HEK293 (cell line): ENCODE measurements around the gene SUFU.
A peak's percentile ranks its signal among the peaks of the same experiment; 100 is the strongest.

Experiments
- EGR2 ChIP-seq: fragments of 450-650 bp; formaldehyde crosslinking; IDR thresholded peaks from 2 replicates; pipeline ENCODE4 v1.5.1; 2016; ENCODE audit warnings: low read depth, missing biosample characterization, missing genetic modification characterization
- FEZF1 ChIP-seq: fragments of 450-650 bp; formaldehyde crosslinking; IDR thresholded peaks from 2 replicates; pipeline ENCODE4 v1.5.1; 2016; ENCODE audit warnings: missing biosample characterization, missing genetic modification characterization
- HOXD13 ChIP-seq: sonication (generic); formaldehyde crosslinking; IDR thresholded peaks from 2 replicates; pipeline ENCODE4 v1.8.0; 2022; ENCODE audit warnings: missing genetic modification reagents, borderline replicate concordance
- PRDM1 ChIP-seq: fragments of 450-650 bp; formaldehyde crosslinking; IDR thresholded peaks from 2 replicates; pipeline ENCODE4; 2016; ENCODE audit warnings: missing biosample characterization, missing genetic modification characterization
- ZFP37 ChIP-seq: fragments of 450-650 bp; formaldehyde crosslinking; IDR thresholded peaks from 2 replicates; pipeline ENCODE4 v1.5.1; 2016; ENCODE audit warnings: missing biosample characterization, missing genetic modification characterization
- ZNF112 ChIP-seq: fragments of 450-650 bp; formaldehyde crosslinking; IDR thresholded peaks from 2 replicates; pipeline ENCODE4 v1.5.0; 2017; ENCODE audit warnings: missing biosample characterization, missing genetic modification characterization
- ZNF138 ChIP-seq: fragments of 450-650 bp; formaldehyde crosslinking; IDR thresholded peaks from 2 replicates; pipeline ENCODE4 v1.5.1; 2016; ENCODE audit warnings: missing biosample characterization, missing genetic modification characterization, borderline replicate concordance
- ZNF146 ChIP-seq: fragments of 450-650 bp; formaldehyde crosslinking; IDR thresholded peaks from 2 replicates; pipeline ENCODE4 v1.5.1; 2016; ENCODE audit warnings: missing biosample characterization, missing genetic modification characterization
- ZNF169 ChIP-seq: fragments of 450-650 bp; formaldehyde crosslinking; IDR thresholded peaks from 2 replicates; pipeline ENCODE4 v1.5.1; 2016; ENCODE audit warnings: missing biosample characterization, missing genetic modification characterization
- ZNF184 ChIP-seq: fragments of 450-650 bp; IDR thresholded peaks from 2 replicates; pipeline ENCODE4 v1.5.1; 2018; ENCODE audit warnings: missing biosample characterization, mild to moderate bottlenecking, missing genetic modification characterization
- ZNF214 ChIP-seq: fragments of 450-650 bp; formaldehyde crosslinking; IDR thresholded peaks from 2 replicates; pipeline ENCODE4 v1.5.1; 2017; ENCODE audit warnings: missing biosample characterization, mild to moderate bottlenecking, missing genetic modification characterization, borderline replicate concordance
- ZNF311 ChIP-seq: fragments of 450-650 bp; formaldehyde crosslinking; IDR thresholded peaks from 2 replicates; pipeline ENCODE4 v1.5.1; 2017; ENCODE audit warnings: missing biosample characterization, missing genetic modification characterization, borderline replicate concordance
- ZNF426 ChIP-seq: fragments of 450-650 bp; formaldehyde crosslinking; IDR thresholded peaks from 2 replicates; pipeline ENCODE4 v1.5.1; 2017; ENCODE audit warnings: missing biosample characterization, missing genetic modification characterization, mild to moderate bottlenecking, inconsistent platforms, moderate library complexity
- ZNF473 ChIP-seq: fragments of 450-650 bp; formaldehyde crosslinking; IDR thresholded peaks from 2 replicates; pipeline ENCODE4 v1.5.1; 2017; ENCODE audit warnings: missing biosample characterization, missing genetic modification characterization
- ZNF514 ChIP-seq: fragments of 450-650 bp; formaldehyde crosslinking; IDR thresholded peaks from 2 replicates; pipeline ENCODE4 v1.5.1; 2016; ENCODE audit warnings: missing biosample characterization, missing genetic modification characterization
- ZNF530 ChIP-seq: fragments of 450-650 bp; formaldehyde crosslinking; IDR thresholded peaks from 2 replicates; pipeline ENCODE4 v1.5.1; 2016; ENCODE audit warnings: low read depth, missing biosample characterization, missing genetic modification characterization
- ZNF544 ChIP-seq: fragments of 450-650 bp; formaldehyde crosslinking; IDR thresholded peaks from 2 replicates; pipeline ENCODE4 v1.5.0; 2017; ENCODE audit warnings: missing biosample characterization, missing genetic modification characterization
- ZNF624 ChIP-seq: fragments of 450-650 bp; formaldehyde crosslinking; IDR thresholded peaks from 2 replicates; pipeline ENCODE4 v1.5.1; 2017; ENCODE audit warnings: missing biosample characterization, missing genetic modification characterization
- ZNF654 ChIP-seq: fragments of 450-650 bp; formaldehyde crosslinking; IDR thresholded peaks from 2 replicates; pipeline ENCODE4 v1.5.1; 2016; ENCODE audit warnings: low read depth, missing biosample characterization, missing genetic modification characterization
- ZNF670 ChIP-seq: fragments of 450-650 bp; formaldehyde crosslinking; IDR thresholded peaks from 2 replicates; pipeline ENCODE4 v1.5.1; 2016; ENCODE audit warnings: missing biosample characterization, missing genetic modification characterization, low read depth
- ZNF701 ChIP-seq: fragments of 450-650 bp; formaldehyde crosslinking; IDR thresholded peaks from 2 replicates; pipeline ENCODE4 v1.5.1; 2016; ENCODE audit warnings: missing biosample characterization, missing genetic modification characterization
- ZSCAN16 ChIP-seq: fragments of 450-650 bp; formaldehyde crosslinking; IDR thresholded peaks from 2 replicates; pipeline ENCODE4 v1.5.1; 2016; ENCODE audit warnings: missing biosample characterization, missing genetic modification characterization
- ZSCAN30 ChIP-seq: fragments of 450-650 bp; IDR thresholded peaks from 2 replicates; pipeline ENCODE4 v1.5.1; 2018; ENCODE audit warnings: missing biosample characterization, mild to moderate bottlenecking, missing genetic modification characterization, moderate library complexity
- TF ChIP-seq, protein P1 (sequence below): fragments of 450-650 bp; formaldehyde crosslinking; IDR thresholded peaks from 2 replicates; pipeline ENCODE4 v1.5.1; 2016; ENCODE audit warnings: missing biosample characterization, missing genetic modification characterization, borderline replicate concordance
- TF ChIP-seq, protein P2 (sequence below): fragments of 450-650 bp; formaldehyde crosslinking; IDR thresholded peaks from 2 replicates; pipeline ENCODE4 v1.5.1; 2016; ENCODE audit warnings: missing biosample characterization, missing genetic modification characterization
- TF ChIP-seq, protein P3 (sequence below): fragments of 450-650 bp; formaldehyde crosslinking; IDR thresholded peaks from 2 replicates; pipeline ENCODE4 v1.5.1; 2016; ENCODE audit warnings: missing biosample characterization, missing genetic modification characterization
- TF ChIP-seq, protein P4 (sequence below): sonication (generic); formaldehyde crosslinking; IDR thresholded peaks from 2 replicates; pipeline ENCODE4 v1.8.1; 2022; ENCODE audit warnings: mild to moderate bottlenecking, moderate library complexity, missing genetic modification reagents
- TF ChIP-seq, protein P5 (sequence below): fragments of 450-650 bp; formaldehyde crosslinking; IDR thresholded peaks from 2 replicates; pipeline ENCODE4 v1.5.1; 2016; ENCODE audit warnings: missing biosample characterization, missing genetic modification characterization, low read depth
- TF ChIP-seq, protein P6 (sequence below): fragments of 450-650 bp; formaldehyde crosslinking; IDR thresholded peaks from 2 replicates; pipeline ENCODE4 v1.5.1; 2016; ENCODE audit warnings: missing biosample characterization, missing genetic modification characterization

Gene SUFU

DNA sequence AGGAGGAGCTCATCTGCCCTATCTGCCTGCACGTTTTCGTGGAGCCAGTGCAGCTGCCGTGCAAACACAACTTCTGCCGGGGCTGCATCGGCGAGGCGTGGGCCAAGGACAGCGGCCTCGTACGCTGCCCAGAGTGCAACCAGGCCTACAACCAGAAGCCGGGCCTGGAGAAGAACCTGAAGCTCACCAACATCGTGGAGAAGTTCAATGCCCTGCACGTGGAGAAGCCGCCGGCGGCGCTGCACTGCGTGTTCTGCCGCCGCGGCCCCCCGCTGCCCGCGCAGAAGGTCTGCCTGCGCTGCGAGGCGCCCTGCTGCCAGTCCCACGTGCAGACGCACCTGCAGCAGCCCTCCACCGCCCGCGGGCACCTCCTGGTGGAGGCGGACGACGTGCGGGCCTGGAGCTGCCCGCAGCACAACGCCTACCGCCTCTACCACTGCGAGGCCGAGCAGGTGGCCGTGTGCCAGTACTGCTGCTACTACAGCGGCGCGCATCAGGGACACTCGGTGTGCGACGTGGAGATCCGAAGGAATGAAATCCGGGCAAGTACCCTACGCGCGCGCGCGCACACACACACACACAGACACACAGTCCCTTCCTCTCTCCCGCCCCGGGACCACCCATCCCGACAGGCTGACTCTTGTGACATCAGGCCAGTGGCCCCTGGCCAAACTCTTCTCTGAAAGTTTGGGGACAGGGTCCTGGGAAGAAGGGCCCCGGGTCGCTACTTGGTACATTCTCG lies 141.0 kb downstream of the SUFU start (continued):
- TF ChIP-seq, protein P1, sequence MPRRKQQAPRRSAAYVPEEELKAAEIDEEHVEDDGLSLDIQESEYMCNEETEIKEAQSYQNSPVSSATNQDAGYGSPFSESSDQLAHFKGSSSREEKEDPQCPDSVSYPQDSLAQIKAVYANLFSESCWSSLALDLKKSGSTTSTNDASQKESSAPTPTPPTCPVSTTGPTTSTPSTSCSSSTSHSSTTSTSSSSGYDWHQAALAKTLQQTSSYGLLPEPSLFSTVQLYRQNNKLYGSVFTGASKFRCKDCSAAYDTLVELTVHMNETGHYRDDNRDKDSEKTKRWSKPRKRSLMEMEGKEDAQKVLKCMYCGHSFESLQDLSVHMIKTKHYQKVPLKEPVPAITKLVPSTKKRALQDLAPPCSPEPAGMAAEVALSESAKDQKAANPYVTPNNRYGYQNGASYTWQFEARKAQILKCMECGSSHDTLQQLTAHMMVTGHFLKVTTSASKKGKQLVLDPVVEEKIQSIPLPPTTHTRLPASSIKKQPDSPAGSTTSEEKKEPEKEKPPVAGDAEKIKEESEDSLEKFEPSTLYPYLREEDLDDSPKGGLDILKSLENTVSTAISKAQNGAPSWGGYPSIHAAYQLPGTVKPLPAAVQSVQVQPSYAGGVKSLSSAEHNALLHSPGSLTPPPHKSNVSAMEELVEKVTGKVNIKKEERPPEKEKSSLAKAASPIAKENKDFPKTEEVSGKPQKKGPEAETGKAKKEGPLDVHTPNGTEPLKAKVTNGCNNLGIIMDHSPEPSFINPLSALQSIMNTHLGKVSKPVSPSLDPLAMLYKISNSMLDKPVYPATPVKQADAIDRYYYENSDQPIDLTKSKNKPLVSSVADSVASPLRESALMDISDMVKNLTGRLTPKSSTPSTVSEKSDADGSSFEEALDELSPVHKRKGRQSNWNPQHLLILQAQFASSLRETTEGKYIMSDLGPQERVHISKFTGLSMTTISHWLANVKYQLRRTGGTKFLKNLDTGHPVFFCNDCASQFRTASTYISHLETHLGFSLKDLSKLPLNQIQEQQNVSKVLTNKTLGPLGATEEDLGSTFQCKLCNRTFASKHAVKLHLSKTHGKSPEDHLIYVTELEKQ, result no peak; the same call in 1 of the 2 replicates
- TF ChIP-seq PRDM1 (tag by site-specific recombination) (no peak), ZNF311 (tag by site-specific recombination) (no peak), FEZF1 (peak; percentile 45; the same call in 1 of the 2 replicates), ZNF146 (no peak), ZNF169 (tag by site-specific recombination) (no peak), ZNF701 (tag by site-specific recombination) (no peak), EGR2 (tag by site-specific recombination) (peak; percentile 95), HOXD13 (CRISPR knock-in tag) (no peak), ZNF138 (no peak), ZSCAN30 (peak; percentile 91), ZNF514 (tag by site-specific recombination) (no peak), ZNF184 (tag by site-specific recombination) (no peak), ZFP37 (tag by site-specific recombination) (peak; percentile 91), ZNF624 (no peak), ZNF530 (tag by site-specific recombination) (no peak), ZNF654 (tag by site-specific recombination) (no peak), ZNF473 (tag by site-specific recombination) (no peak), ZNF544 (tag by site-specific recombination) (no peak), ZNF670 (tag by site-specific recombination) (no peak), ZNF214 (tag by site-specific recombination) (no peak), ZNF112 (no peak), ZNF426 (tag by site-specific recombination) (no peak), ZSCAN16 (no peak; the same call in 1 of the 2 replicates)
- TF ChIP-seq, protein P2, sequence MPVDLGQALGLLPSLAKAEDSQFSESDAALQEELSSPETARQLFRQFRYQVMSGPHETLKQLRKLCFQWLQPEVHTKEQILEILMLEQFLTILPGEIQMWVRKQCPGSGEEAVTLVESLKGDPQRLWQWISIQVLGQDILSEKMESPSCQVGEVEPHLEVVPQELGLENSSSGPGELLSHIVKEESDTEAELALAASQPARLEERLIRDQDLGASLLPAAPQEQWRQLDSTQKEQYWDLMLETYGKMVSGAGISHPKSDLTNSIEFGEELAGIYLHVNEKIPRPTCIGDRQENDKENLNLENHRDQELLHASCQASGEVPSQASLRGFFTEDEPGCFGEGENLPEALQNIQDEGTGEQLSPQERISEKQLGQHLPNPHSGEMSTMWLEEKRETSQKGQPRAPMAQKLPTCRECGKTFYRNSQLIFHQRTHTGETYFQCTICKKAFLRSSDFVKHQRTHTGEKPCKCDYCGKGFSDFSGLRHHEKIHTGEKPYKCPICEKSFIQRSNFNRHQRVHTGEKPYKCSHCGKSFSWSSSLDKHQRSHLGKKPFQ, result no peak
- TF ChIP-seq, protein P3, sequence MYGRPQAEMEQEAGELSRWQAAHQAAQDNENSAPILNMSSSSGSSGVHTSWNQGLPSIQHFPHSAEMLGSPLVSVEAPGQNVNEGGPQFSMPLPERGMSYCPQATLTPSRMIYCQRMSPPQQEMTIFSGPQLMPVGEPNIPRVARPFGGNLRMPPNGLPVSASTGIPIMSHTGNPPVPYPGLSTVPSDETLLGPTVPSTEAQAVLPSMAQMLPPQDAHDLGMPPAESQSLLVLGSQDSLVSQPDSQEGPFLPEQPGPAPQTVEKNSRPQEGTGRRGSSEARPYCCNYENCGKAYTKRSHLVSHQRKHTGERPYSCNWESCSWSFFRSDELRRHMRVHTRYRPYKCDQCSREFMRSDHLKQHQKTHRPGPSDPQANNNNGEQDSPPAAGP (tag by site-specific recombination), result no peak; the same call in 1 of the 2 replicates
- TF ChIP-seq, protein P4, sequence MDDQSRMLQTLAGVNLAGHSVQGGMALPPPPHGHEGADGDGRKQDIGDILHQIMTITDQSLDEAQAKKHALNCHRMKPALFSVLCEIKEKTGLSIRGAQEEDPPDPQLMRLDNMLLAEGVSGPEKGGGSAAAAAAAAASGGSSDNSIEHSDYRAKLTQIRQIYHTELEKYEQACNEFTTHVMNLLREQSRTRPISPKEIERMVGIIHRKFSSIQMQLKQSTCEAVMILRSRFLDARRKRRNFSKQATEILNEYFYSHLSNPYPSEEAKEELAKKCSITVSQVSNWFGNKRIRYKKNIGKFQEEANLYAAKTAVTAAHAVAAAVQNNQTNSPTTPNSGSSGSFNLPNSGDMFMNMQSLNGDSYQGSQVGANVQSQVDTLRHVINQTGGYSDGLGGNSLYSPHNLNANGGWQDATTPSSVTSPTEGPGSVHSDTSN (CRISPR knock-in tag), result peak; percentile 91; the same call in 1 of the 2 replicates
- TF ChIP-seq, protein P5, sequence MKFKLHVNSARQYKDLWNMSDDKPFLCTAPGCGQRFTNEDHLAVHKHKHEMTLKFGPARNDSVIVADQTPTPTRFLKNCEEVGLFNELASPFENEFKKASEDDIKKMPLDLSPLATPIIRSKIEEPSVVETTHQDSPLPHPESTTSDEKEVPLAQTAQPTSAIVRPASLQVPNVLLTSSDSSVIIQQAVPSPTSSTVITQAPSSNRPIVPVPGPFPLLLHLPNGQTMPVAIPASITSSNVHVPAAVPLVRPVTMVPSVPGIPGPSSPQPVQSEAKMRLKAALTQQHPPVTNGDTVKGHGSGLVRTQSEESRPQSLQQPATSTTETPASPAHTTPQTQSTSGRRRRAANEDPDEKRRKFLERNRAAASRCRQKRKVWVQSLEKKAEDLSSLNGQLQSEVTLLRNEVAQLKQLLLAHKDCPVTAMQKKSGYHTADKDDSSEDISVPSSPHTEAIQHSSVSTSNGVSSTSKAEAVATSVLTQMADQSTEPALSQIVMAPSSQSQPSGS (tag by site-specific recombination), result peak; percentile 4; the same call in 1 of the 2 replicates
- TF ChIP-seq, protein P6, sequence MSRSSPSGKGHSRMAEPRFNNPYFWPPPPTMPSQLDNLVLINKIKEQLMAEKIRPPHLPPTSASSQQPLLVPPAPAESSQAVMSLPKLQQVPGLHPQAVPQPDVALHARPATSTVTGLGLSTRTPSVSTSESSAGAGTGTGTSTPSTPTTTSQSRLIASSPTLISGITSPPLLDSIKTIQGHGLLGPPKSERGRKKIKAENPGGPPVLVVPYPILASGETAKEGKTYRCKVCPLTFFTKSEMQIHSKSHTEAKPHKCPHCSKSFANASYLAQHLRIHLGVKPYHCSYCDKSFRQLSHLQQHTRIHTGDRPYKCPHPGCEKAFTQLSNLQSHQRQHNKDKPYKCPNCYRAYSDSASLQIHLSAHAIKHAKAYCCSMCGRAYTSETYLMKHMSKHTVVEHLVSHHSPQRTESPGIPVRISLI (tag by site-specific recombination), result no peak
